Loucy (cell line): ENCODE results near the gene MYCBP2.

Experiments used
- CTCF ChIP-seq: fragments of 200-600 bp; sonication (generic); conservative IDR thresholded peaks from 2 replicates; pipeline ENCODE4 v1.5.1; 2014; ENCODE audit warnings: mild to moderate bottlenecking, antibody characterized with exemption, low read length
- EZH2phosphoT487 ChIP-seq: fragments of 200-600 bp; IDR thresholded peaks from 2 replicates; pipeline ENCODE4 v1.6.1; 2018; ENCODE audit warnings: antibody characterized with exemption, mild to moderate bottlenecking, moderate library complexity, borderline replicate concordance

- no peak for TF ChIP-seq CTCF
- TF ChIP-seq EZH2phosphoT487, result no peak
These were observed 273.7 kb downstream of the MYCBP2 start for GRCh38 chr13:77053192-77053591.
